ENCODE data around the gene IBSP. TPM values are rescaled to one million over a fixed set of nuclear protein-coding genes. Genes with fewer than 3 reads are reported as not detected.

Gene IBSP
- total and polyA plus RNA-seq, 7 donors, result not detected

DNA sequence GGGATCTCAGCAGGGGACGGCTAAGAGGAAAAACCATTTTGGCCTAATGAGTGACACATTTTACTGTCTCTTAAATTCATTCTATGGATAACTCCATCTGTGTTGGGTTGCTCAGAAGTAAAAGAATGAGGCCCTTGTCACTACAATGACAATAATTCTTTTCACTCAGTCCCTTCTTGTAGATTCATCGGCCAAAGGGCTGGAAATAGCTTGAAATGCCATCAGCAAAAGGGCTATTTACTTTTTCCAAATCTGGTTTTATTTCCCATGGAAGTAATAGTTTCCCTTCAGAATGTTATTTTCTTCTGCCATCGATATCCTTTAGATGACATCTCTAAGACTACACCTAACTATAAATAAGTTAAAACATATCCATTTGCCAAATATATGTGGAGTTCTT lies 40.8 kb downstream of the IBSP start:
- H3K4me1 ChIP-seq, result peaks cover 0 to 15% (median 8%) of the 10 kb centered on the region in 4 donors
- intact Hi-C loops (cut with DNase I), result no loop called here
- H3K27me3 ChIP-seq, result no peaks in the 10 kb centered on the region
- DNase-seq, result no peak
- TF ChIP-seq, protein P1, sequence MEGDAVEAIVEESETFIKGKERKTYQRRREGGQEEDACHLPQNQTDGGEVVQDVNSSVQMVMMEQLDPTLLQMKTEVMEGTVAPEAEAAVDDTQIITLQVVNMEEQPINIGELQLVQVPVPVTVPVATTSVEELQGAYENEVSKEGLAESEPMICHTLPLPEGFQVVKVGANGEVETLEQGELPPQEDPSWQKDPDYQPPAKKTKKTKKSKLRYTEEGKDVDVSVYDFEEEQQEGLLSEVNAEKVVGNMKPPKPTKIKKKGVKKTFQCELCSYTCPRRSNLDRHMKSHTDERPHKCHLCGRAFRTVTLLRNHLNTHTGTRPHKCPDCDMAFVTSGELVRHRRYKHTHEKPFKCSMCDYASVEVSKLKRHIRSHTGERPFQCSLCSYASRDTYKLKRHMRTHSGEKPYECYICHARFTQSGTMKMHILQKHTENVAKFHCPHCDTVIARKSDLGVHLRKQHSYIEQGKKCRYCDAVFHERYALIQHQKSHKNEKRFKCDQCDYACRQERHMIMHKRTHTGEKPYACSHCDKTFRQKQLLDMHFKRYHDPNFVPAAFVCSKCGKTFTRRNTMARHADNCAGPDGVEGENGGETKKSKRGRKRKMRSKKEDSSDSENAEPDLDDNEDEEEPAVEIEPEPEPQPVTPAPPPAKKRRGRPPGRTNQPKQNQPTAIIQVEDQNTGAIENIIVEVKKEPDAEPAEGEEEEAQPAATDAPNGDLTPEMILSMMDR (IDR thresholded peaks at IDR 0.05), result no peak
- TF ChIP-seq POLR2A (IDR thresholded peaks at IDR 0.05) (no peak), POLR2AphosphoS5 (IDR thresholded peaks at IDR 0.05) (no peak), EP300 (IDR thresholded peaks at IDR 0.05) (no peak)
- no peaks in the 10 kb centered on the region for H3K36me3 ChIP-seq
- 87 to 92% methylated on average over 3 of the region's 3 CpGs for WGBS, 2 donors
- no peak overlapping the region for H3K4me3 ChIP-seq
- H3K27ac ChIP-seq, result no peak overlapping the region
- H3K9me3 ChIP-seq, result no peaks in the 10 kb centered on the region

DNA sequence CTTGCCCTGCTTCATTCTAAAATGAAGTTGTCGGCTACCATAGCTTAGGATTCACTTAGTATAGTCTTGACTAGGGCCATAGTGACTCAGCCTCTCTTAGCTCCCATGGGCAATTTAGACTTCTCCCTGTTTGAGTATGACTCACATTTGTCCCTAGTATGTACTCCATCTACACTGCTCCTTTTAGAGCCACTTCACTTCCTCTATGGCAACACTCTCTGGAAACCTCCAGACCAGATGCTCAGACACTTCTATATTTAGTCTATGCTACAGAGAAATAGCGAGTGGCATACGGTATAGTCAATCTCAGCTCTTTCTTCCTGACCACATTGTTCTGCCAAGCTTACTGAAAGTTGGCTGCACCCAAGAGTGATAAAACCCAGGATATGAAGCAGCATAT lies 44.6 kb downstream of the IBSP start:
- TF ChIP-seq POLR2AphosphoS5 (IDR thresholded peaks at IDR 0.05) (peak in 2 of 4 donors; percentile 11 to 57), POLR2A (IDR thresholded peaks at IDR 0.05) (no peak), EP300 (IDR thresholded peaks at IDR 0.05) (peak in 1 of 4 donors; percentile 28)
- TF ChIP-seq, protein P1 (IDR thresholded peaks at IDR 0.05), result no peak
- Histone ChIP-seq H3K27me3 (no peaks in the 10 kb centered on the region), H3K36me3 (no peaks in the 10 kb centered on the region), H3K9me3 (no peaks in the 10 kb centered on the region), H3K27ac (peak overlapping the region in 2 of 4 donors; percentile 22 to 61), H3K4me1 (peaks cover 0 to 14% (median 10%) of the 10 kb centered on the region in 4 donors), H3K4me3 (no peak overlapping the region)
- intact Hi-C loops (cut with DNase I), result no loop called here
- DNase-seq, result no peak
- WGBS, 2 donors, result 56 to 77% methylated on average over 3 of the region's 3 CpGs

- intact Hi-C loops (cut with DNase I), result no loop called here
- 85 to 87% methylated on average over 1 of the region's 1 CpG for WGBS, 2 donors
- H3K4me1 ChIP-seq, result peaks cover 0 to 18% (median 9%) of the 10 kb centered on the region in 4 donors
Observed at GRCh38 chr4:87844452-87844851, 45.1 kb downstream of the IBSP start.

GRCh38 chr4:87846226-87846625 lies 46.9 kb downstream of the IBSP start:
- no peaks in the 10 kb centered on the region for H3K36me3 ChIP-seq
- H3K4me3 ChIP-seq, result no peak overlapping the region
- no peaks in the 10 kb centered on the region for H3K9me3 ChIP-seq
- no peak for DNase-seq
- no peaks in the 10 kb centered on the region for H3K27me3 ChIP-seq
- 91 to 95% methylated on average over 5 of the region's 5 CpGs for WGBS, 2 donors
- H3K4me1 ChIP-seq, result peaks cover 0 to 18% (median 9%) of the 10 kb centered on the region in 4 donors
- H3K27ac ChIP-seq, result no peak overlapping the region
- intact Hi-C loops (cut with DNase I), result loop anchor here (5.0 kb wide), 1 partner anchor 469 kb away; no protein-coding TSS in a partner anchor
- TF ChIP-seq EP300 (IDR thresholded peaks at IDR 0.05) (no peak), POLR2AphosphoS5 (IDR thresholded peaks at IDR 0.05) (no peak), POLR2A (IDR thresholded peaks at IDR 0.05) (no peak)
- TF ChIP-seq, protein P1 (IDR thresholded peaks at IDR 0.05), result no peak

More at GRCh38 chr4:87844452-87844851, 45.1 kb downstream of the IBSP start:
- Histone ChIP-seq H3K4me3 (no peak overlapping the region), H3K36me3 (no peaks in the 10 kb centered on the region), H3K27ac (peak overlapping the region in 2 of 4 donors; percentile 22 to 61), H3K27me3 (no peaks in the 10 kb centered on the region), H3K9me3 (no peaks in the 10 kb centered on the region)
- TF ChIP-seq POLR2AphosphoS5 (IDR thresholded peaks at IDR 0.05) (no peak), POLR2A (IDR thresholded peaks at IDR 0.05) (no peak), EP300 (IDR thresholded peaks at IDR 0.05) (no peak)
- TF ChIP-seq, protein P1 (IDR thresholded peaks at IDR 0.05), result no peak
- no peak for DNase-seq

Data from sigmoid colon (tissue), 7 donors.